GM18507 (cell line): ENCODE results near the gene INHBA.

ENCODE experiments used
- DNase-seq: peaks from one replicate; pipeline ENCODE4 v3.0.0; 2011; ENCODE audit warnings: low read depth; ENCODE audit not compliant: insufficient read length; ENCODE audit errors: extremely low spot score
- FAIRE-seq: peaks from 2 replicates; lab custom pipeline; 2011; peaks lifted over from hg19 to GRCh38; lab: Jason Lieb, UNC

Gene INHBA

DNA sequence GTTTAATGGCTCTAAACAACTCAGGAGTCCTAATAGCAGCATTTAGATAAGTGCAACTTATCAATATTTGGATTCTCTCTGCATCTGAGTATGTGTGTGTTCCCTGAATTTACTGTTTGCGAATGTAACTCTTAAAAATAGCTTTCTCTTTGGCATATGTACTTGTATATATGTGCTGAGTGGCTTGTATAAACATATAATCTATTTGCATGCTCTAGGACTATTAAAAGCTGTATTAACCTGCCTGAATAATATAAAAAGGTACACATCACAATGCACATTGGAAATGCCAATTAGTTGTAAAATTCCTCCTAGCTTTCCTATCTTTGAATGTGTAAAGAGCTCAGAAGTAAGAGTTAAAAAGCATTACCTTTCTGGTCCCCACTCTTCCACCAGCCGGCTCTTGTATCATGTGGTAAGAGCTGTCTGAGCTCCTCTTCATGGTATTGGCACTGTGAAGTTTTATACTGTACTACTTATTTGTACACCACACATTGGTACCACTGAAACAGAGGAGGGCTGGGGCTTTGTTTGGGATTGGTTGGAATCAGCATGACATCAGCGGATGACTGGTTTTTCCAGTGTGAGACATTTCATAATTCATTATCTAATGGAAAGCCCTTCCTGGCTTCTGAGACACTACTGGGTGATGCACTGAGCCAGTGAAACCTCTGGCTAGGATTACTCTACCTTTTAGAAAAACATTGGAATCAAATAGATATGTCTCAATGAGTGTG, at the start of gene INHBA:
Gene INHBA (minus strand): TSS at position 456 of the 737 bp plus-strand sequence. CDS start 2,716 bp downstream, outside the sequence.
- no peak for DNase-seq
- no peak for FAIRE-seq

DNA sequence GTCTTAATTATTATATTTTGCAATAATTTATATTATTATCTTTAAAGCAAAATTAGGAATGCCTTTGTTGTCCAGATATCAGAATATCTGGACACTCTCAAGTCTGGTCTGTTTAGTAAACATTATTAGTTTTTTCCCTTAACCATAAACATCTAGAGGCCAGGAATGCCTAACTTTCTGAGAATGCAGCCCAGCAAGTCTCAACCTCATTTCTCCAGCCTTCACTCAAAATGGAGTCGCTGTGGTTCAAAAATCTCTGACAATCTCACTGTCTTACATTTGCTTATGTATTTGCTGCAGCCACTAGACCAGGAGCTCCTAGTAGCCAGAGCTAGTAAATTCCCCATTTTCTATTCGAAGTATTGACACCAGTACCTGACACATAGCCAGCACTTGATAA, 49.7 kb upstream of the INHBA start:
- FAIRE-seq (no peak), DNase-seq (no peak)

DNA sequence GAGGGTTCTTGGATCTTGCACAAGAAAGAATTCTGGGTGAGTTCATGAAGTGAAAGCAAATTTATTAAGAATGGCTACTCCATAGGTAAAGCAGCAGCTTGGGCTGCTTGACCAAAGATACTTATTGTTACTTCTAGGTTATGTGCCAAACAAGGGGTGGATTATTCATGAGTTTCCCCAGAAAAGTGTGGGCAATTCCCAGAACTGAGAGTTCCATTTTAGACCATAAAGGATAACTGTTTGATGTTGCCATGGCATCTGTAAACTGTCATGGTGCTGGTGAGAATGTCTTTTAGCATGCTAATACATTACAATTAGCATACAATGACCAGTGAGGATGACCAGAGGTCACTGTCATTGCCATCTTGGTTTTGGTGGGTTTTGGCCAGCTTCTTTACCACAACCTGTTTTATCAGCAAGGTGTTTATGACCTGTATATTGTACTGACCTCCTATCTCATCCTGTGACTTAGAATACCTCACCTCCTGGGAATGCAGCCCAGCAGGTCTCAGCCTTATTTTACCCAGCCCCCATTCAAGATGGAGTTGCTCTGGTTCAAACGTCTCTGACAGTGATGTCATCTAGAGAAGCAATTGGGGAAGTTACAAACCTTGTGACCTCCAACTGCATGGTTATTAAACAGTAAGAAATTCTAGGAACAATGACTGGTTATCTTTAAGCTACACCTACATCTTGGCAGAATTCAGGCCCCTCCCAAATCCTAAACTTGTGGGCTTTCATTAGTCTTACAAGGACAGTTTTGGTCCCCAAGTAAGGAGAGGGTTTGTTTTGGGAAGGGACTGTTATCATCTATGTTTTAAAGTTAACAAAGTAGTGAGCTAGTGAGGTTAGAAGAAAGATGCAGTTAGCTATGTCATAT, 48.0 kb upstream of the INHBA start:
- no peak for DNase-seq
- no peak for FAIRE-seq

DNA sequence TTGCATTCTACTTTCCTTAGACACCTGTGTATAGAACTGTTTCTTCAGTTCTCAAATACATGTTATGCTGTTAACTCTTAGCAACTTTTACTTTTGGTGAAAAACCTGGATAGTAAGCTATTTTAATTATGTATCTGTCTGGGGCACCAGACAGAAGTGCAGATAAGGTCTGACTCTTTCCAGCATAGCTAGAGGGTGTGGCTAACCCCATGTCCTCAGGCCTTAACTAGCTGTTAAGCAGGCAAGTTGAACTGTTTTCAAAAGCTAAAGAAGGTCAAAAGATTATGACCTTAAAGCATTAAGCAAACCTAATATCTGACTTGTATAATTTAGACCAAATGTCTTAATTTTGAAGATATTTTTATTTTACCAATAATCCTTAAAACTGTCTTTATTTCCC, 45.1 kb upstream of the INHBA start:
- no peak for FAIRE-seq
- DNase-seq, result no peak

DNA sequence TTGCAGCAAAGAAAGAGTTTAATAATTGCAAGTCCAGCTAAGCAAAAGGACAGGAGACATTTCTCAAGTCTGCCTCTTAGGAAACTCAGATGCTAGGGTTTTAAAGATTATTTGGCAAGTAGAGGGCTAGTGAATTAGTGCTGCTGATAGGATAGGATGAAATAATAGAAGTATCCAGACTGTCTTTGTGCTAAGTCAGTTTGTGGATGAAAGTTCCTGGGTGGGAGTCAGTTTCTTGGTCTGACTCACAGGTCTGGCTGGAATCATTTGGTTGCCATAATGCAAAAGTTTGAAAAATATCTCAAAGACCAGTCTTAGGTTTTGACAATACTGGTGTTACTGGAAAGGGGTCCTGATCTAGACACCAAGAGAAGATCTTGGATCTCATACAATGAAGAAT, 42.6 kb upstream of the INHBA start:
- no peak for DNase-seq
- FAIRE-seq, result no peak

DNA sequence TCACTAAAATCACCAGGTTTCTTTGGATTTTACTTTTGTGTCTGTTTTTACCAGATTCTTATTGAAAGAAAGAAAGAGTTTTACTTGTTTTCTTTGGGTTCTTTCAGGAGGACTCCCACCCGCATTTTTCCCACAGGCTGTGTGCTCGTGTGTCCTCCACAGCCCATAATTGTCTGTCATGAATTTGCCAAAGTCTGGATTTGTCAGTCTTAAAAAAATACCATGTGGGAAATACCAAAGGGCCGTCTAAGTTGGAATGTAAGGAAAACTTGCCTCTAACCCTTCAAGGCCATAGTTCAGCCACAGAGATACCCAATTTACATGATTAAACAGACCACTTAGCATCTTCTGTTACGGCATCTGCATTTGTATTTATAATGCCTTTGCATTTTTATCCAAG, 41.3 kb upstream of the INHBA start:
- FAIRE-seq (no peak), DNase-seq (no peak)

DNA sequence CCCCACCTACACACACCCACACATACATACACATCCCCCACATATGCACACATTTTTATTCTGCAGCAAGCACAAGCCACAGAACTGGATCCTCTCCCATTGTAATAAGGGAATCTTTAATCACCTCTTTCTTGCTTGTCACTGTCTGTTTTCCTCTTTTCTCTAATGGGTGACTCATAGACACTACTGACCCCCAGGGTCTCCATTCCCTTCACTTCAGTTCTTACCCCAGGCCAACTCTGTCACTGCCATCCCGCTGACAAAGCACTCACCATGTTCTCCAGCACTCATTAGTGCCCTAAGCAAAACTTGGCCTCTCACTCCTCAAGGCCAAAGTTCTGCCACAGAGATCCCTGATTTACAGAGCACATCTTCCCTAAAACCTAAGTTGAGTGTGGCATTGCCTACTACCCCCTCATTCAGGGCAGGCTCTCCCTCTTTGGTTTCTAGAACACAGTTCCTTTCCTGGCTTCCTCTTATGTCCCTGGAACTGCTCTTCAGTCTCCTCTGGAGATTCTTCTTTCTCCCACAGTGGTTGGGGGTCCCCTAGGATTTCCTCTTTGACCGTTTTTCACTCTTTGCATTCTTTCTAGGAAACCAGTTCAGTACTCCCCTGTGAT, 39.6 kb upstream of the INHBA start:
- no peak for DNase-seq
- FAIRE-seq, result no peak

DNA sequence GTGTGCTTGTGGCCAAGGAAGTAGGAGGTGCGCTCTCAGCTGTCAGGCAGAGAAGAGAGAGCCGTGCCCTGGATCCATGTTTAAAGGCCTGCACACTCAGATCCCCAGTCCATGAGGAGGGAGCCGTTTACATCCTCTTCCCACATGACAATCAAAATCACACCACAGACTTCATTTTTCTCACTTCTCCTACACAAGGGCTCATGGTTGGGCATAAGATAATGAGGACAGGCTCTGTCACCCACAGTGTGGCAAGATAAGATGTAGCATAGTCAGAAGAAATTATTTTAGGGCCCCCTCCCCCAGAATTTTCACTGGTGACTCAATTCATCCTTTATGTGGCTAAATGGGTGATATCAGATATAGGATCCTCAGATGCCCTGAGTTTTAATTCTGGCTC, 35.9 kb upstream of the INHBA start:
- no peak for FAIRE-seq
- no peak for DNase-seq

DNA sequence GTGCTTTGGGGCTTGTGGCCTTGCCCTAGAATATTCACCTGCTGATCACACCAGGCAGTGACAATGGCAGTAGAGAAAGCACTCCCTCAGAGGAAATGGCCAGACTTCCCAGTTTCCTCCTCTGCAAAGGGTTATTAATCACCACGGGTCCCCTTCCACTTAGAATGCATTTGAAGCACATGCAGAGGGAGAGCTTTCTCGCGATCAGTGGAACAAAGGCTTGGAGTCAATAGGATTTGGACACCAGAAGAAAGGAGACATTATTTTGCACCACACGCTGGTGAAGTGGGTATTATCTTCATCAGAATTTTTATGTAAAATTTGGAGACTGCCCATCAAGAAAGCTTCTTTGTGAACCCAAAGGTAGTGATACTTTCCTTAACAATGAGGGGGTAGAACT, 35.4 kb upstream of the INHBA start:
- no peak for DNase-seq
- FAIRE-seq, result no peak

DNA sequence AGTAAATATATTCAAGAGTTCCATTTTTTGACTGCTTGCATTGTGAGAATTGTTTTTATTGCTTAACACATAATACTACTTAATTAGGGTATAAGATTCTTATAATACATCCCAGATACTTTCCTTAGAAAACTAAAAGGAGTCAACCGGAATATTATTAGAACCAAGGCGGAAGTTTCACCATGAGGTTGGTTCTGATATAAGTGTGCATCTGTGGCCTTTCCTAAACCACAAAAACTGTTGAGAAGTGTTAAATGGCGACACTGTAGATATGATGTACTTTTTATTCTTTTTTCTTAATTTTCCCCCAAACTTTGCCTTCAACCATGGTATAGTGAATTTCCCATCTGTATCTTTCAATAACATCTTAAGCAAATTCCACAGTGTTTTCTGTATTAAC, 32.3 kb upstream of the INHBA start:
- FAIRE-seq (no peak), DNase-seq (no peak)

DNA sequence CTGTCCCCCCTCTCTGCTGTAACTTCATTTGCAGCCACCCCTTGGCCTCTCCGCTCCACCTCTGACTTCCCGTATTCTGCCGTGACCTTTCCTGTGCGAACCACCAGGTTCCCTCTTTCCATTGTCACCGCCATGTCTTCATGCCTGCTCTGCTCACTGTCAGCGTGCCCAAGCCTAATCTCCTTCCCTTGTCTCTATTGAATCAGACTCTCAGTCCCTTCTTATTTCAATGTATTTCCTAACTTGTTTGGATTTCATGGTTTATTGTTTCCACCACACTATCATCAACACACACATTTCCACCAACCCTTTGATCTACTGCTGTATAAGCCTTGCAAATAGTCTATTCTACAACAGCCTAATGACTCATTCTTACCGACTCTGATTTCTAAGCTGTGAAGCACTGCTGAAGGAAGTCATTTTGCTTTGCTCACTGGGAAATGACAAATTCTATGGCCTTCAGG, 30.0 kb upstream of the INHBA start:
- FAIRE-seq, result no peak
- DNase-seq, result no peak

DNA sequence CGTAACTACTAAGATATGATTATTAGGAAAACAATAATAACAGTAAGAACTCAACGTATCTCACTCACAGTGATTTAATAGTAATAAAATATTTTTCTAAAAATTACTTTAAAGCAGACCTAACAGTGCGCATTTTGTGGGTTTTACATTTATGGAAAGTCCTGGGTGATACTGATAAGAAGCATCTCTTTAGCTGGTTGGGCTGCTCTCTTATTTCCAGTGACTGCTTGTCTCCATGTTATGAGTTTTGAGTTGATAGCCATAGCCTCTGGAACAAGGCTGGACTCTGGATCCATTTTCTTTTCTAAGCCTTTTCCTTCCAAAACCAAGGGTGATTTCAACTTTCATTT, 29.5 kb upstream of the INHBA start:
- DNase-seq, result no peak
- no peak for FAIRE-seq

DNA sequence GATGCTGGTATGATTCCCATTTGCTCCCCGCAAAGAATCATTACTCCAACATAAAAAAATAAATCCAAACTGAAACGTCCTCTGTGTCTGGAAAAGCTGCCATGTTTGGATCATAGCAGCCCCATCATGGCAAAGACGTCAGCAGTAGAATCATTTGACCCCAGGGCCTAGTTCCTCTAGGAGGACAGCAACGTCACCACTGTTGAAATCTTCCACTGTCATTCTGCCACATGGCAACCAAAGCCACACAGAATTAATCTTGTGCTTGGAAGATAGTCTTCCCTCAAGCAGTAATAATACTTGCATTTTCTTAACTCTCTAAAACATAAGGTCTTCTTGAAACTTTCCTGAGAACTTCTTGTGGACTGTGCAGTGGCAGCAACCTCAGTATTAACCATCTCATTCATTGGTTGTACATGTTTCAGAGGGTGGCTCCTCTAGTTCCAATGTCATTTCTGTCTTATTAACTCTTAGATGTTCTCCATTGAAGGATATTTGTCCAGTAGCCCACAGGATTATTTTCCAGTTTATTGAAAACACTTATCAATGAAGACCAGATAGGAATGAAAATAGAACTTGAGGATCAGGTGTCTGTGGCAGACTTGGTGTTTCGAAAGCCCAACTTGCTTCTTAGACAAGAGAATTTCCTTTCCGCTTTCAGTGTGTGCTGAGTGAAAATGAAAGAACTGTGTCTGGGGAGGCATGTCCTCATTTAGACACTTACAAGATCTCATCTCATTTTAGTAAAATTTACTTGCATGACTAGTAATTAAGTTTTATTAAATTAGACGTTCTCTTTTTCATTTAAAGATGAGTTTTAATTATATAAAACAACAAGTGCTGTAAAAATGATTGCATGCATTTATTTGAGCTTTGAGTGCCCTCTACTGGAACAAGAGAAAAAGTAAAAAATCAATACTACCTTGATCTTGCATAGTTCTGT, 28.9 kb upstream of the INHBA start:
- FAIRE-seq, result peak; percentile 97
- peak; percentile 33 for DNase-seq

DNA sequence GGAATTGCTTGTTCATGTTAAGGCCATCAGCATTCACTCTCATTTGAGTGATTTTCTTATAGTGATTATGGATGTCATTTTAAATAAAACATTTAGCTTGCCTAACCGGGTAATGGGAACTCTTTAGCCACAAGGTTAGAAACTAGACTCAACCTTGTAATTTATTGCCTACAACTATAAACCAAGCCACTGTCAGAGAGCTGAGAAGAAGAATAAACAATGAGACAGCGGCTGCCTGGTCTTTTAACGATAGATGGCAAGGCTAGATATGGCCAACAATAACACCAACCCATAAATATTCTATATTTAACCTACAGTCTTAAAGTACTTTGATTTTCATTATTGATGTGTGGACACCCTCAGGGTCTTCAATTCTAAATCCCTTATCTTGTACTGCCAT, 27.8 kb upstream of the INHBA start:
- DNase-seq (no peak), FAIRE-seq (no peak)

DNA sequence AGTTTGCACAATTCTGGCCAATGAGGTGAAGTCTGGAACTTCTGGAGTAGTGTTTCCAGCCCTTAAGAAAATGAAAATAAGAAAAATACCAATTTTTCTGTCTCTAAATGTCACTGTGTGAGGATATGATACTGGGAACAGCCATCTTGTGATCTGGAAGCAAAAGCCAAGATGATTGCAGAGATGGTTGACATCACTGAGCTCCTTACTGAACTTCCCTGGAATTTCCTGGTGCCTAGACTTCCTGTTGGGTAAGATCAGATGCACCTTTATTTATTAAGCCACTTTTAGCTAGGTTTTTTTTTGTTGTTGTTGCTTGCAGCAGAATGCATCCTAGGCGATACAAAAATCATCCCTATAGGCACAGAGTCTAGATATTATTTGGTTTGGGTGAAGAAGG, 27.3 kb upstream of the INHBA start:
- DNase-seq, result no peak
- no peak for FAIRE-seq

DNA sequence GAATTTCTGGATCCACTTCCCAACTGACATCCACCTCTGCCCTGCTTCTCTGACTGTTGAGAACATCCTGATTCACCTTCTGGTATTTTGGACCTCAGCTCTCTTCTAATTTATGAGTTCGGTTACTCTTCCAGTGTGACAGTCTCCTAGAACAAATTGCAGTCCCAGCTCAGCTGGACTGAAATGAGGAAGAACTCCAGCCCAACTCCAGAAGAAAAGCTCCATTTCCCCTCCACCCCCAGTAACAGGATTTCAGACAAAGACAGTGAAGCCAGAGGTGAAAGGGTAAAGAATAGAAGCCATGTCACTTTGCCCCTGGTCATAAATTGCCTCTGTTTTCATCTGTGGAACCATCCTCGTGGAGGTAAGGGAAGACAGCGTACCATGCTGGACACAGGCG, 26.2 kb upstream of the INHBA start:
- FAIRE-seq (no peak), DNase-seq (no peak)

DNA sequence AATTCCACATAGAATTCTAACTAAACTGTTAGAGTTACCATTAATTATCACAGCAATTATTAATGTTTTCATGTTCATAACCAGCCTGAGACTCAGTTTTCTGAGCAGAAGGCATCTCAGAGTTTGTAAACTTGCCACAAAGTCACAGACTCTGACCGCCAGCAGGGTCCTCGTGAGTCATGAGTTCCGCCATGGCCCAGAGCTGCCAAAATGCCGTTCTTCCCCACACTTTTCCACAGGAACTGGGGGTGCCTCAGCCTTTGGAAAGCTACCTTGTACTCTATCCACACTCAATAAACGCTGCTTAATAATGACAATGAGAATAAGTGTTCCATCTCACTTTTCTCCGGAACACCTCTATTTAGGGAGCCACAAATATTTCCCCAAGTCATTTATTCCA, 22.1 kb upstream of the INHBA start:
- no peak for FAIRE-seq
- no peak for DNase-seq

DNA sequence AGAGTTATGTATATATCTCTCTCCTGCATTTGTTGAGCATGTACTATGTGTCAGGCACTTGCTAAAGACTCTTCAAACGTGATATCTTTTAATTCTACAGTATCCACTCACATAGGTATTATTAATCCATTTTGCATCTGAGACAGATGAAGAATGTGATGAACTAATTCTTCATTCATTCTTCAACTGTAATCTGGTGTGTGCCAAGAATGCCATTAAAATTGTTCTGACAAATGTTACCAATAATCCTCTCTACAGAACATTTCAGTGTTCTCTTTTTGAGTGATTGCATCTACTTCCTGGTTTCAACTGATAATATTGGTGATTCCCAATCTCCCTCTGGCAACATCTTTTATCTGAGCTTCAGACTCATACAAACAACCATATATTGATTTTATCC, 18.0 kb upstream of the INHBA start:
- DNase-seq (no peak), FAIRE-seq (no peak)

DNA sequence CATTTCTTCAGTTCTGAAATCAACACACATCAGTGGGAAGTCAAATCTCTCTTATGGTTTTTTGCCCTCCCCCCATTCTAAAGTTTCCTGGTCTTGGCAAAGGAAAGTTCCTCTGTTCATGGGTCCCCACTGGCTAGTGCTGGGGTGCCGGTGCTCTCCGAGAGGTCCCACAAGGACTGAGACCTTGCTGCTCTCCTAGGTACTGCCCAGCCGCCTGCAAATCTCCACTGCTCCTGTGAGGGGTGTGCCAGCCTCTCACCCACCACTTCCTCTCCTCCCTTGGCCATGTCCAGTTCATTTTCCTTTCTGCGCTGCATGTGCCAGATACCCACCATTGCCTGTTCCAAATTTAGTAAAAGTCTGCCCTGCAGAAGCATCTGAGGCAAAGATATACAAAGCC, 17.2 kb upstream of the INHBA start:
- DNase-seq (no peak), FAIRE-seq (no peak)

DNA sequence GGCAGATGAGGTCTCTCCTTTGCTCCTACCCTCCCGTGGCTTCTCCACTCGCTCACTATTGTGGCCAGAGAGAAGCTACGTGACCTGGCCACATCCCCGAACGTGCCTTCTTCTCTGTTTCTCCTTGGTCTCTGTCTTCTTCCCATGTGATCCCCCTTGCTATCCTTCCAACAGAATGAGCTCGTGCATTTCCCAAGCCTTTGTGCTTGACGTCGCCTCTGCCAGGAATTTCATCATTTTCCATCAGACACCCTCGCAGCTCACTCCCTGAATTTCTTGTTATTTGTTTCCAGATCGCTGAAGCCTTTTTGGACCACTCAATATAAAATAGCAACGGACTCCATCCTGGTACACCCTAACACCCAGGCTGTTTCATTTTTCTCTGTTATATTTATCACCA, 13.8 kb upstream of the INHBA start:
- no peak for DNase-seq
- FAIRE-seq, result no peak
